ENCODE data around the gene RHBDL1.

The RHBDL1 gene

DNA sequence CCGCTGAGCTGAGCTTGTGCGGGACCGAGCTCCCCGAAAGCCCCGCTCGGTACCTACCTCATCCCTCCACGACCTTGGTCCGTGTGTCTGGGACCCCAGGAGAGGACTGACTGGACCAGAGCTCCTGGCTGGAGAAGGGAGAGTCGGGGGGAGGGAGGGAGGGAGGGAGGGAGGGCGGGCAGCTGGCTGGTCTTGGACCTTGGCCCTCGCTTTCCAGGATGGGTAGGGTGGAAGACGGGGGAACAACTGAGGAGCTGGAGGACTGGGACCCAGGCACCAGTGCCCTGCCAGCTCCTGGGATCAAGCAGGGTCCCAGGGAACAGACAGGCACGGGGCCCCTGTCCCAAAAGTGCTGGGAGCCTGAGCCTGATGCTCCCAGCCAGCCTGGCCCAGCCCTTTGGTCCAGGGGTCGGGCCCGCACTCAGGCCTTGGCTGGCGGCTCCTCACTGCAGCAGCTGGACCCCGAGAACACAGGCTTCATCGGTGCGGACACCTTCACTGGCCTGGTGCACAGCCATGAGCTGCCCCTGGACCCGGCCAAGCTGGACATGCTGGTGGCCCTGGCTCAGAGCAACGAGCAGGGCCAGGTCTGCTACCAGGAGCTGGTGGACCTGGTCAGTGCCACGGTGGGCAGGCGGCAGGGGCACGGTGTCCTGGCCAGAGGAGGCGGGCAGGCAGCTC, 553 bp downstream of the RHBDL1 start:
- no peak for DNase-seq

GRCh38 chr16:676565-676902, 1.1 kb downstream of the RHBDL1 start:
- no peak for DNase-seq

GRCh38 chr16:676913-677312, 1.4 kb downstream of the RHBDL1 start:
- peak in 1 of 2 experiments; percentile 28 for DNase-seq

GRCh38 chr16:677316-678190, 2.1 kb downstream of the RHBDL1 start:
- no peak for DNase-seq

DNA sequence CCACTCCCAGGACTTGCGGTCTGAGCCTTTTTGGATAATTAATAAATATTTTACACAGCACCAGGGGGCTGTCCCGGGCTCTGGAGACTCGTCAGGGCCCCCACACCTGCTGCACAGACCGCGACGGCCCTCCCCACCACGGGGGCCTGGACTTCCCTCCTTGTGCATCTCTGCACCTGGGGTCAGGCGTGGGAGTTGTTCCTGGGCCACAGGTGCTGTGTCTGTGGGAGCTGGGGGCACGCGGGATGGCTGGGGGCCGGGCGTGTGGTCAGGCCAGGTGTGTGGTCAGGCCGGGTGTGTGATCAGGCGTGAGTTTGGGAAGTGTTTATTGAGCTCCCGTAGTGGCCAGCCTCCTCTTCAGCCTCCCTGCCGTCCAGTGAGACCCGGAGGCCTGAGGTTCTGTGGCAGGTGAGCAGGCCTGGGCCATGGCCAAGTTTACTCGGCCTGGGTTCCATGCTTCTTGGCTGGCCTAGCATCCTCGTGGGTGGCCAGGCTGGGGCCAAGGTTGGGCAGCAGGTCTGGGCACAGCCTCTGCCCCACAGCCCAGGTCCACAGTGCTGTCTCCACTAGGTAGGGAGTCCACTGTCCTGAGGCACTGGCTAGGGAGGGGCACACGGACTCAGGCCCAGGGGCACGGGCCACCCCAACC, 2.9 kb downstream of the RHBDL1 start:
- DNase-seq, result no peak

- peak in 1 of 2 experiments; percentile 39 for DNase-seq
These were observed 3.7 kb downstream of the RHBDL1 start for GRCh38 chr16:678858-679813.

DNA sequence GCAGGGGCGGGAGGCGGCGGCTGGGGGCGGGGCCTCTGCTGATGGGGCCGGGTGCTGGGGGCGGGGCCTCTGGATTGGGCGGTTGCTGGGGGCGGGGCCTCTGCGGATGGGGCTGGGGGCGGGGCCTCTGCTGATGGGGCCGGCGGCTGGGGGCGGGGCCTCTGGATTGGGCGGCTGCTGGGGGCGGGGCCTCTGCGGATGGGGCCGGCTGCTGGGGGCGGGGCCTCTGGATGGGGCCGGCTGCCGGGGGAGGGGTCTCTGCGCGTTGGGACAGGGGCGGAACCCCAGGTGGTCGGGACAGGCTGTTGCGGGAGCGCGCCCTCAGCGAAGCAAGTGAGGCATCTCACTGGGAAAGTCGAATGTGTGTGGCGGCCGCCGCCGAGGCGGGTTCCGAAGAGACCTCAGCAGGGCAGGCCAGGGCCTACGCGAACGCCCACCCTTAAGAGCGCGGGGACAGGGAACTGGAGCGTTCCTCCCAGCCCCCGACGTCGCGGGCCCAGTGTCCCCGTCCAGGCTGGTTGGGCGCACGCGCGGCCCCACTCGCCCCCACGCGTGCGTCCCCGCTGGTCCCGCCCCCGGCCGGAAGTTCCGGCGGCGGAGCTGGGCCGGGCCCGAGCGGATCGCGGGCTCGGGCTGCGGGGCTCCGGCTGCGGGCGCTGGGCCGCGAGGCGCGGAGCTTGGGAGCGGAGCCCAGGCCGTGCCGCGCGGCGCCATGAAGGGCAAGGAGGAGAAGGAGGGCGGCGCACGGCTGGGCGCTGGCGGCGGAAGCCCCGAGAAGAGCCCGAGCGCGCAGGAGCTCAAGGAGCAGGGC, 4.5 kb downstream of the RHBDL1 start, which contains the start of gene STUB1:
Gene STUB1, plus strand, starts transcription at position 597 of the 811 bp plus-strand sequence. Its CDS starts 116 bp downstream, at position 713.
- DNase-seq, result peak; percentile 88 to 90

DNA sequence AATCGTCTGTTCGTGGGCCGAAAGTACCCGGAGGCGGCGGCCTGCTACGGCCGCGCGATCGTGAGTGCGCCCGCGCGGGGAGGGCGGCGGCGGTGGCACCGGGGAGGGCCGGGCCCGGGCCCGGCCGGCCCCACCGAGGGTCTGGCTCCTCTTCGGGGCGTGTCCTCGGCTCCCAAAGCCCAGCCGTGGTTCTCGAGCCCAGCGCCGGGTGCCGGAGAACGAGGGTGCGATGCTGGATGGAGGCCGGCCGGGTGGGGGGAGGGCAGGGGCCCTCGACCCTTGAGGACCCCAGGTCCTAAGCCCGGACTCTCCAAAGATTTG, 5.1 kb downstream of the RHBDL1 start:
- DNase-seq, result no peak

DNA sequence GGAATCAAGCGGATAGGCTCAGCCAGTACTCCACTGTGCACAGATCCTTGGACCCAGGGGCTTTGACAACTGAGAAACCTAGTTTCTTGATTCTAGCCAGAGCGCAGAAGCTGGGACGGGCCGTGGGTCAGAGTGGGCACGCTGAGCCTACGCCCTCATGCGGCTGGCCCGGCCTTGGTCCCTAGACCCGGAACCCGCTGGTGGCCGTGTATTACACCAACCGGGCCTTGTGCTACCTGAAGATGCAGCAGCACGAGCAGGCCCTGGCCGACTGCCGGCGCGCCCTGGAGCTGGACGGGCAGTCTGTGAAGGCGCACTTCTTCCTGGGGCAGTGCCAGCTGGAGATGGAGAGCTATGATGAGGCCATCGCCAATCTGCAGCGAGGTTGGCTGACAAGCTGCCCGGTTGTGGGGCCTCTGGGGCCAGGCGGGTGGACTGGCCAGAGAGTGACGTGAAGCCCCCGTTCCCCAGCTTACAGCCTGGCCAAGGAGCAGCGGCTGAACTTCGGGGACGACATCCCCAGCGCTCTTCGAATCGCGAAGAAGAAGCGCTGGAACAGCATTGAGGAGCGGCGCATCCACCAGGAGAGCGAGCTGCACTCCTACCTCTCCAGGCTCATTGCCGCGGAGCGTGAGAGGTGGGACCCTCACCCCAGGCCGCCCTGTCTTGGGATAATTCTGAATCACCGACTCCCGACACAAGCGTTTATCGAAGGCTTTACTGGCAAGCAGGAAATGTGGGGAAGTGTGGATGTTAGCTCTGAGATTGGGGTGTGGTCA, 5.7 kb downstream of the RHBDL1 start:
- DNase-seq, result no peak

- DNase-seq, result no peak
These were observed 6.4 kb downstream of the RHBDL1 start for GRCh38 chr16:681746-682427.

- no peak for DNase-seq
These were observed 7.3 kb downstream of the RHBDL1 start for GRCh38 chr16:682493-683395.

GRCh38 chr16:683396-684070, 8.1 kb downstream of the RHBDL1 start:
- no peak for DNase-seq

DNA sequence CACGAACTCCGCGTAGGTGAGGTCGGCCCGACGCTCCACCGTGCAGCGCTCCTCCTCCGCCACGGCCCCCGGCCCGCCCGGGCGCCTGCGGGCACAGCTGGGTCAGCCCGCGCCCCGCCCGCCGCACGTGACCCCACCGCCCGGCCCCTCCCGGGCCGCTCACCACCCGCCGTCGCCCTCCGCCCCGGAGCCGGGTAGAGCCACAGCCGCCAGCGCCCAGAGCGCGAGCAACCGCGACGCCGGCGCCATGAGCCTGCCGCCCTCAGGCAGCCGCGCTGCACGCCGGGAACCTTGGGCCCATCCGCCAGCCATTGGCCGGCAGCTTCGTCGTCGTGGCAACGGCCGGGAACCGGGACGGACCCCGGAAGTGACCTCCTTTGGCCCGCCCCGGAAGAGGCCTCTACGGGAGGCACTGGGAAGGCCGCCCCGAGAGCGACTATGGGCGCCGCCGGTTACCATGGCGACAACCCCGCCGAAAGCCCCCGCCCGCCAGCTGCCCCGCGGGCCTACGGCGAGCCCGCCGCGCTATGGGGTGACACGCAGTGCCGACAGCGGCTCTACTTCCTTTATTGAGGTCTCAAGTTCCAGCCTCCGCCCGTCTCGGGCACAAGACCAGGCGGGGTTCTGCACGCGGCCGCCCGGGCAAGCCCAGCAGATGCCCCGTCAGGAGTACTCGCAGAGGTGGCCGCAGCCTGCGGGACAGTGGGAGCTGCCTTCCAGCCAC, 8.8 kb downstream of the RHBDL1 start, which contains the start of gene JMJD8:
Gene JMJD8, minus strand, starts transcription at position 264 of the 724 bp plus-strand sequence. Its CDS starts 15 bp downstream, at position 249.
- DNase-seq, result peak; percentile 93 to 95

- no peak for DNase-seq
These were observed 9.7 kb downstream of the RHBDL1 start for GRCh38 chr16:684961-685696.

- DNase-seq, result no peak
These were observed 10.5 kb downstream of the RHBDL1 start for GRCh38 chr16:685967-686366.

DNA sequence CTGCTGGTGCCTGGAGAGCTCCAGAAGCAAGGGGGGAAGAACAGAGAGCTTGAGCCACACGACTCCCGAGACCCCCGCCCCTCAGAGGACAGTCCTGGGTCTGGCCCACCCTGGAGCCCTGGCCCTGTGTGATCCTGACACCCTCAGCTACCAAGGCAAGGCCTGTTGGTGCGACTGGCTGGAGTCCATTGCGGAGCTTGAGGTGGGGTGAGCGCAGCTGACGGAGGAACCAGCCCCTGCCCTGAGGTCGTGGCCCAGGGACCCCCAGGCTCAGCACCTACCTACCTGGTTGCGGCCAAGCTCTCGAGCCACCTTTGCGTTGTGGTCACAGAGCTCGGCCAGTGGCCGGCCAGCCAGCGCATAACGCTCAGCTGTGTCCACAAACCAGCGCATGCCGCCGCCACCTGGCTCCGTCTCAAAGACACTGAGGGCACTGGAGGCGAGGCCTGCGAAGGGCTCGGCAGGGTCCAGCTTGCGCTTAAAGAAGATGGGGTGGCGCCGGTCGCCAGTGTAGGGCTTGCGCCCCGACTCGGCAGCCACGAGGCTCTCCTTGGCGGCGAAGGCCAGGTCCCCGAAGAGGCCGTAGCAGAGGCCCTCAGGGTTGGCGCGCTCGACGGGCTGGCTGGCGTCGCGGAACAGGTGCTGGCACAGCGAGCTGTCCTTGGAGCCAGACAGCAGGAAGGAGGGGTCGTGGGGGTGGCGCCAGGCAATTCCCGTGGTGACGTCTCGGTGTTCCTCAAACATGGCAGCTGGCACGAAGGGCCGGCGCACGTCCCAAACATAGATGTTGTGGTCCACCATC, 11.2 kb downstream of the RHBDL1 start:
- DNase-seq, result no peak
